Nephron progenitor cell (in vitro differentiated cells): ENCODE data around the gene CALML6.

ENCODE experiments used
- DNase-seq: peaks from one replicate; pipeline ENCODE4 v3.0.0; 2021
- H3K27ac Mint-ChIP-seq: 2 replicates; pipeline ENCODE4 v1.8.0; 2021; ENCODE audit warnings: mild to moderate bottlenecking, moderate library complexity, mixed read lengths
- H3K27me3 Mint-ChIP-seq: 2 replicates; pipeline ENCODE4 v1.8.0; 2021; ENCODE audit warnings: mild to moderate bottlenecking, low read depth, mixed read lengths; ENCODE audit not compliant: poor library complexity
- H3K36me3 Mint-ChIP-seq: 2 replicates; pipeline ENCODE4 v1.8.0; 2021; ENCODE audit warnings: low read depth, mixed read lengths
- H3K4me1 Mint-ChIP-seq: 2 replicates; pipeline ENCODE4 v1.8.0; 2021; ENCODE audit warnings: mixed read lengths
- H3K4me3 Mint-ChIP-seq: 2 replicates; pipeline ENCODE4 v1.8.0; 2021; ENCODE audit warnings: mild to moderate bottlenecking, moderate library complexity, mixed read lengths
- H3K9me3 Mint-ChIP-seq: 2 replicates; pipeline ENCODE4 v1.8.0; 2021; ENCODE audit warnings: mild to moderate bottlenecking, moderate library complexity, mixed read lengths
- CTCF ChIP-seq: fragments of 200-600 bp; sonication (generic); IDR thresholded peaks from 2 replicates; pipeline ENCODE4 v1.5.0; 2021; ENCODE audit warnings: antibody characterized with exemption

The CALML6 gene

GRCh38 chr1:1955621-1956094 is 40.6 kb downstream of the CALML6 start:
- H3K27ac Mint-ChIP-seq = no peak overlapping the region
- no peak overlapping the region for H3K4me3 Mint-ChIP-seq
- H3K27me3 Mint-ChIP-seq = peaks cover 22% of the 10 kb centered on the region
- no peak for DNase-seq
- H3K4me1 Mint-ChIP-seq = peaks cover 40% of the 10 kb centered on the region
- peaks cover 7% of the 10 kb centered on the region for H3K9me3 Mint-ChIP-seq
- no peak for TF ChIP-seq CTCF
- H3K36me3 Mint-ChIP-seq = no peaks in the 10 kb centered on the region

- Mint-ChIP-seq H3K36me3 (no peaks in the 10 kb centered on the region), H3K27ac (no peak overlapping the region), H3K4me3 (no peak overlapping the region), H3K4me1 (peaks cover 44% of the 10 kb centered on the region), H3K9me3 (peaks cover 2% of the 10 kb centered on the region), H3K27me3 (peaks cover 23% of the 10 kb centered on the region)
- no peak for DNase-seq
- no peak for TF ChIP-seq CTCF
These were observed 41.0 kb downstream of the CALML6 start for GRCh38 chr1:1956101-1956500.

- no peaks in the 10 kb centered on the region for H3K36me3 Mint-ChIP-seq
- no peak overlapping the region for H3K4me3 Mint-ChIP-seq
- no peak overlapping the region for H3K27ac Mint-ChIP-seq
- DNase-seq = no peak
- no peak for TF ChIP-seq CTCF
- peaks cover 52% of the 10 kb centered on the region for H3K4me1 Mint-ChIP-seq
- H3K27me3 Mint-ChIP-seq = peaks cover 21% of the 10 kb centered on the region
- H3K9me3 Mint-ChIP-seq = no peaks in the 10 kb centered on the region
These were observed 41.8 kb downstream of the CALML6 start for GRCh38 chr1:1956586-1957532.

DNA sequence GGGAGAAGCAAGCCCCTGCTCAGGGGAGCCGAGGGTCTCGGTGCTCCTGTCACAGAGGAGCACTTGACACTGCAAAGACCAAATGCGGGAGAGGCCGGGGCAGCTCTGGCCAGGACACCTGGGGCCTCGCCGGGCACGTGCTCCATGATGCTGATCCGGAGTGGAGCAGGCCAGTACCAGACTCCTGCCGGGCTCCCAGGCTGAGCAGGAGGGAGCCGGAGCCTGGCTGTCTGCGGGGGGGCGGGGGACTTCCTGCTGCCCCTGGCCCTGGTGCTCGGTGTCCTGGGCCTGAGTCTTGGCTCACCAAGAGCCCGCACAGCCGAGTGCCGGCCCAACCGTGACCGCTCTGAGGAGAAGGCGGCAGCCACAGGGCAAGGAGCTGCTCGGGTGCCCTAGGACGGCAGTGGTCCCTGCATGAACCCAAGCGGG is 42.5 kb downstream of the CALML6 start:
- no peak overlapping the region for H3K4me3 Mint-ChIP-seq
- no peak for TF ChIP-seq CTCF
- H3K4me1 Mint-ChIP-seq = peaks cover 59% of the 10 kb centered on the region

DNA sequence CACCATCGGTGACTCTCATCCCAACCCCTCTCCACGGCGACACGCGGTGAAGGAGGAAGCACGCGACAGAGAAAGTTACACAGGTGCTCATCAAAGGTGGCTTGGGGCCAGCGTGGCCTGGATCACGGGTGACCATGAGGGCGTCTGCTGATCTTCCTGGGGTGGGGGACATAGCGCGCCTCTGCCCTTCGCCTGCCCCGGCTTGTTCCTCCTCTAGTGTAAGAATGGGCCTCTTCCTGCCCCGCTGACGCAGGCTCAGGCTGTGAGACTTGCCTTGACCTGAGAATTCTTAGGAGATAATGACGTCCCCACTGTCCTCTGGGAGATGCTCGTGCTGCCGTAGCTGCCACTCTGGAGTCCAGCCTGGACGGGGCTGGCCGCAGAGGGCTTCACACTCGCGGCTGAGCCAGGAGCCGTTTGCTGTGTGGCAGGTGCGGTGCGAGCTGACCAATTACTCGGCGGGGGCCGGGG is 43.0 kb downstream of the CALML6 start:
- TF ChIP-seq CTCF = no peak
- Mint-ChIP-seq H3K36me3 (no peaks in the 10 kb centered on the region), H3K27me3 (peaks cover 21% of the 10 kb centered on the region)

More for the DNA sequence above, 42.5 kb downstream of the CALML6 start:
- Mint-ChIP-seq H3K9me3 (peaks cover 5% of the 10 kb centered on the region), H3K27ac (no peak overlapping the region), H3K36me3 (no peaks in the 10 kb centered on the region), H3K27me3 (peaks cover 18% of the 10 kb centered on the region)
- DNase-seq = peak; percentile 28

More for the DNA sequence above, 43.0 kb downstream of the CALML6 start:
- H3K9me3 Mint-ChIP-seq = peaks cover 8% of the 10 kb centered on the region
- DNase-seq = no peak
- H3K4me1 Mint-ChIP-seq = peaks cover 60% of the 10 kb centered on the region
- H3K4me3 Mint-ChIP-seq = no peak overlapping the region
- H3K27ac Mint-ChIP-seq = peak overlapping the region; percentile 48
